Endodermal cell (in vitro differentiated cells): ENCODE results near the gene SCIMP. TPM values are rescaled to one million over a fixed set of nuclear protein-coding genes. Genes with fewer than 3 reads are reported as not detected.
"Not testable (repeated sequence)": the region's sequence is repeated elsewhere in the genome, so short reads cannot be mapped to it uniquely, and the experiment has no call there.

Experiments used
- DNase-seq: peaks from one replicate; pipeline ENCODE4 v3.0.0-alpha.2; 2017
- H3K27ac ChIP-seq: 2 replicates; pipeline ENCODE4 v1.5.1; 2013; ENCODE audit warnings: mild to moderate bottlenecking, low read depth, low read length, moderate library complexity
- H3K27me3 ChIP-seq: 2 replicates; pipeline ENCODE4 v1.6.1; 2013; ENCODE audit warnings: mild to moderate bottlenecking, low read length, moderate library complexity; ENCODE audit not compliant: insufficient read depth, control insufficient read depth, poor library complexity, severe bottlenecking
- H3K36me3 ChIP-seq: 2 replicates; pipeline ENCODE4 v1.7.0; 2013; ENCODE audit warnings: mild to moderate bottlenecking, low read length, moderate library complexity; ENCODE audit not compliant: control insufficient read depth, insufficient read depth
- H3K4me1 ChIP-seq: one replicate; pipeline ENCODE4 v1.7.0; 2013; ENCODE audit warnings: low read length; ENCODE audit not compliant: control insufficient read depth, insufficient read depth
- H3K4me3 ChIP-seq: 2 replicates; pipeline ENCODE4 v1.5.1; 2013; ENCODE audit warnings: mild to moderate bottlenecking, low read length, moderate library complexity
- H3K9ac ChIP-seq: 2 replicates; pipeline ENCODE4 v1.6.1; 2013; ENCODE audit warnings: mild to moderate bottlenecking, low read length, moderate library complexity; ENCODE audit not compliant: poor library complexity, severe bottlenecking; ENCODE audit errors: extremely low read depth
- H3K9me3 ChIP-seq: 2 replicates; pipeline ENCODE4 v1.6.1; 2013; ENCODE audit warnings: mild to moderate bottlenecking, low read length, moderate library complexity; ENCODE audit not compliant: control insufficient read depth
- H3K27ac Mint-ChIP-seq: 2 replicates; pipeline ENCODE4 v1.8.0; 2020; ENCODE audit warnings: mixed read lengths
- H3K27me3 Mint-ChIP-seq: 2 replicates; pipeline ENCODE4 v1.8.0; 2021; ENCODE audit warnings: mild to moderate bottlenecking, mixed read lengths; ENCODE audit not compliant: insufficient read depth
- H3K36me3 Mint-ChIP-seq: 2 replicates; pipeline ENCODE4 v1.8.0; 2020; ENCODE audit warnings: low read depth, mixed read lengths
- H3K4me1 Mint-ChIP-seq: 2 replicates; pipeline ENCODE4 v1.8.0; 2020; ENCODE audit warnings: mixed read lengths
- H3K4me3 Mint-ChIP-seq: 2 replicates; pipeline ENCODE4 v1.8.0; 2020; ENCODE audit warnings: mild to moderate bottlenecking, moderate library complexity, mixed read lengths
- H3K9me3 Mint-ChIP-seq: 2 replicates; pipeline ENCODE4 v1.8.0; 2020; ENCODE audit warnings: mild to moderate bottlenecking, mixed read lengths
- CTCF ChIP-seq: fragments of 200-600 bp; sonication (generic); conservative IDR thresholded peaks from 2 replicates; pipeline ENCODE4 v1.5.0; 2021; ENCODE audit warnings: antibody characterized with exemption, mild to moderate bottlenecking
- WGBS, 2 experiments: methylation state at CpG; one replicate each; pipeline versions ENCODE4 v1.1.5 to v1.1.7; 2013; ENCODE audit warnings: missing lambda C conversion rate in 2 of 2, mixed read lengths in 1 of 2; ENCODE audit not compliant: insufficient coverage in 1 of 2, insufficient read length in 1 of 2; 5-methylcytosine and 5-hydroxymethylcytosine counted together
- total RNA-seq, 2 donors: library from RNA; stranded (reverse); fragmentation: NEBNext Ultra II Directional in 1 of 2; extraction: Animal tissue kit (Norgen Biotek cat#: 25700) in 1 of 2; gene quantifications; 2 replicates in 1 of 2; 3 replicates in 1 of 2; pipeline ENCODE4 v1.2.1, GENCODE V29; 2021

Gene SCIMP
- total RNA-seq, 2 donors from 2014 or later, result not detected

DNA sequence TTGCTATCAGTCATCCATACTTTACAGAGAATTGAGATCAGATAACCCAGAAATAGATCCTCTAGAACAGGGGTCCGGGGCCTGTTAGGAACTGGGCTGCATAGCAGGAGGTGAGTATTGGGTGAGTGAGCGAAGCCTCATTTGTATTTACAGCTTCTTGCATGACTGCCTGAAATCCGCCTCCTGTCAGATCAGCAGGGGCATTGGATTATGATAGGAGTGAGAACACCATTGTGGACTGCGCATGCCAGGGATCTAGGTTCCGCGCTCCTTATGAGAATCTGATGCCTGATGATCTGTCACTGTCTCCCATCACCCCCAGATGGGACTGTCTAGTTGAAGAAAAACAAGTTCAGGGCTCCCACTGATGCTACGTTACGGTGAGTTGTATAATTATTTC lies 13.0 kb upstream of the SCIMP start:
- H3K4me1 ChIP-seq, result no peaks in the 10 kb centered on the region
- no peak overlapping the region for H3K4me3 ChIP-seq
- H3K27ac ChIP-seq, result no peak overlapping the region
- DNase-seq, result no peak
- H3K27me3 Mint-ChIP-seq, result no peaks in the 10 kb centered on the region
- H3K4me3 Mint-ChIP-seq, result no peak overlapping the region
- no peaks in the 10 kb centered on the region for H3K36me3 ChIP-seq
- H3K27ac Mint-ChIP-seq, result no peak overlapping the region
- H3K9me3 Mint-ChIP-seq, result peaks cover 3% of the 10 kb centered on the region
- peaks cover 6% of the 10 kb centered on the region for H3K4me1 Mint-ChIP-seq
- no peaks in the 10 kb centered on the region for H3K27me3 ChIP-seq
- H3K9me3 ChIP-seq, result peaks cover under 1% of the 10 kb centered on the region
- TF ChIP-seq CTCF, result no peak
- H3K36me3 Mint-ChIP-seq, result no peaks in the 10 kb centered on the region
- WGBS, 2 experiments, result 84 to 97% methylated on average over 5 to 6 of the region's 8 CpGs
- no peak overlapping the region for H3K9ac ChIP-seq

DNA sequence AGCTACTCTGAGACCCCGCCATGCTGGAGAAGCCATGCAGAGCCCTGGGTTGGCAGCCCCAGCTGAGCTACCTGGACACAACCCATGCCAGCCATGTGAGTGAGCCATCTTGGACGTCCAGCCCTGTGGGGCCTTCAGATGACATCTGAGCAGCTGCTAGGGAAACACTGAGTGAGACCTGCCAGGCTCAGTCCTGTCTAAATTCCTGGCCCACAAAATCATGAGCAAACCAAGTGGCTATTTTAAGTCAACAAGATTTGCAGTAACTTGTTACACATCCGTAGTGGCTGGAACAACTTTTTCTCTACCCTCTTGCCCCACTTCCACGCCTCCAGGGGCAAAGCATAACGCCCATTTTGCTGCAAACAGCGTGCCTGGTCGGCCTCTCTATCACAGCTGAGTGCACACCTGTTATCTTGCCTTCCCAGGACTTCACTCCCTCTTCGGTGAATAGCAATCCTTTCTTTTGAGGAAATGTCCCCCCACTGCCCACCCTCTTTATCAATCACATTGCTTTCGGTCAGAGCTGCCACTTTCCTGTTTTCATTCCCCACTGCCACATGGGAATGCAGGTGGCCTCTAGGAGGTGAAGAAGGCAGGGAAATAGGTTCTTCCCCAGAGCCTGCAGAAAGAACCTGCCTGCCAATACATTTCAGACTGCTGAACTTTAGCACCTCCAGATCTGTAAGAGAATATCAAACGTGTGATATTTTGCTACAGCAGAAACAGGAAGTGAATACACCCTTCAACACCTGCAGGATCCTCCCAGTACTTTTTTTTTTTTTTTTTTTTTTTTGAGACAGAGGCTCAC lies 7.4 kb upstream of the SCIMP start:
- Histone ChIP-seq H3K4me1 (no peaks in the 10 kb centered on the region), H3K4me3 (peak overlapping the region; percentile 40), H3K27ac (no peak overlapping the region), H3K9ac (no peak overlapping the region), H3K9me3 (peaks cover 6% of the 10 kb centered on the region), H3K27me3 (no peaks in the 10 kb centered on the region), H3K36me3 (no peaks in the 10 kb centered on the region)
- H3K9me3 Mint-ChIP-seq, result peaks cover 4% of the 10 kb centered on the region
- H3K27me3 Mint-ChIP-seq, result peaks cover 19% of the 10 kb centered on the region
- WGBS, 2 experiments, result 91 to 93% methylated on average over 7 to 10 of the region's 10 CpGs
- H3K27ac Mint-ChIP-seq, result no peak overlapping the region
- no peaks in the 10 kb centered on the region for H3K36me3 Mint-ChIP-seq
- no peak for DNase-seq
- H3K4me3 Mint-ChIP-seq, result no peak overlapping the region
- TF ChIP-seq CTCF, result no peak
- H3K4me1 Mint-ChIP-seq, result peaks cover 6% of the 10 kb centered on the region

GRCh38 chr17:5239769-5240168 lies 5.1 kb upstream of the SCIMP start:
- not testable (repeated sequence) for H3K9me3 ChIP-seq, H3K4me1 ChIP-seq, H3K27ac Mint-ChIP-seq, DNase-seq, H3K27ac ChIP-seq, H3K36me3 ChIP-seq, H3K4me3 Mint-ChIP-seq, H3K9me3 Mint-ChIP-seq, H3K4me1 Mint-ChIP-seq, H3K4me3 ChIP-seq, H3K36me3 Mint-ChIP-seq, H3K27me3 ChIP-seq, H3K9ac ChIP-seq
- peaks cover 19% of the 10 kb centered on the region for H3K27me3 Mint-ChIP-seq
- 89 to 92% methylated on average over 7 of the region's 7 CpGs for WGBS, 2 experiments
